HG02678 (cell line): Measurements from ENCODE around the gene MBD5.

Source experiments
- ATAC-seq: cut with Tn5 transposase; IDR thresholded peaks from one replicate; pipeline ENCODE4 v1.9.1; 2021; ENCODE audit warnings: mild to moderate bottlenecking, moderate library complexity; ENCODE audit not compliant: unreplicated experiment

Gene MBD5

GRCh38 chr2:148298196-148298595 is 277.3 kb downstream of the MBD5 start:
- no peak for ATAC-seq

GRCh38 chr2:148299616-148300015 is 278.7 kb downstream of the MBD5 start:
- no peak for ATAC-seq

- ATAC-seq, result no peak
Measured at GRCh38 chr2:148300544-148300943, 279.7 kb downstream of the MBD5 start.

- ATAC-seq, result no peak
Measured at GRCh38 chr2:148301362-148301761, 280.5 kb downstream of the MBD5 start.

- no peak for ATAC-seq
Measured at GRCh38 chr2:148302526-148302925, 281.6 kb downstream of the MBD5 start.

GRCh38 chr2:148303161-148303560 is 282.3 kb downstream of the MBD5 start:
- no peak for ATAC-seq

- no peak for ATAC-seq
Measured at GRCh38 chr2:148305476-148305875, 284.6 kb downstream of the MBD5 start.

- ATAC-seq, result no peak
Measured at GRCh38 chr2:148306027-148306426, 285.1 kb downstream of the MBD5 start.

- no peak for ATAC-seq
Measured at GRCh38 chr2:148317598-148317997, 296.7 kb downstream of the MBD5 start.

- ATAC-seq, result no peak
Measured at GRCh38 chr2:148338541-148338940, 317.6 kb downstream of the MBD5 start.

- no peak for ATAC-seq
Measured at GRCh38 chr2:148342086-148342485, 321.2 kb downstream of the MBD5 start.

- no peak for ATAC-seq
Measured at GRCh38 chr2:148350199-148350598, 329.3 kb downstream of the MBD5 start.

GRCh38 chr2:148351437-148352143 is 330.7 kb downstream of the MBD5 start:
- ATAC-seq, result no peak

GRCh38 chr2:148358375-148358774 is 337.5 kb downstream of the MBD5 start:
- ATAC-seq, result no peak

GRCh38 chr2:148360662-148361061 is 339.8 kb downstream of the MBD5 start:
- no peak for ATAC-seq

GRCh38 chr2:148362144-148362796 is 341.4 kb downstream of the MBD5 start:
- no peak for ATAC-seq

GRCh38 chr2:148375214-148375613 is 354.3 kb downstream of the MBD5 start:
- ATAC-seq, result no peak

GRCh38 chr2:148391324-148391723 is 370.4 kb downstream of the MBD5 start:
- no peak for ATAC-seq

GRCh38 chr2:148402786-148403185 is 381.9 kb downstream of the MBD5 start:
- no peak for ATAC-seq

GRCh38 chr2:148410899-148411298 is 390.0 kb downstream of the MBD5 start:
- no peak for ATAC-seq

GRCh38 chr2:148416248-148416647 is 395.4 kb downstream of the MBD5 start:
- ATAC-seq, result no peak

GRCh38 chr2:148430101-148430500 is 409.2 kb downstream of the MBD5 start:
- no peak for ATAC-seq

GRCh38 chr2:148447877-148448276 is 427.0 kb downstream of the MBD5 start:
- ATAC-seq, result no peak
